Uterus (tissue), 2 donors: ENCODE measurements around the gene ARHGAP19.
"Not testable (repeated sequence)": the region's sequence is repeated elsewhere in the genome, so short reads cannot be mapped to it uniquely, and the experiment has no call there.

ENCODE experiments used
- CTCF ChIP-seq, 4 experiments: fragments of 200-600 bp in 2 of 4; fragments of 450-650 bp in 2 of 4; sonication (generic) in 2 of 4; IDR thresholded peaks; one replicate each; pipeline ENCODE4 v1.5.1; 2016 to 2019; ENCODE audit warnings: antibody characterized with exemption in 4 of 4, mild to moderate bottlenecking in 2 of 4, moderate library complexity in 1 of 4
- POLR2A ChIP-seq, 2 donors: fragments of 450-650 bp; IDR thresholded peaks; one replicate each; pipeline ENCODE4 v1.6.1; 2016; ENCODE audit warnings: antibody characterized with exemption in 2 of 2, mild to moderate bottlenecking in 1 of 2, moderate library complexity in 1 of 2

- TF ChIP-seq CTCF, POLR2A (IDR thresholded peaks at IDR 0.05): not testable (repeated sequence)
Measured at GRCh38 chr10:97290076-97290475, 2.4 kb downstream of the ARHGAP19 start.
